Heart left ventricle (tissue), 16 donors: ENCODE measurements around the gene RFT1. TPM values are rescaled to one million over a fixed set of nuclear protein-coding genes. Genes with fewer than 3 reads are reported as not detected.

ENCODE experiments used
- ATAC-seq, 4 donors: fragments of 200-7000 bp; cut with Tn5 transposase; one replicate each; pipeline ENCODE4 v1.9.1; 2020 to 2022; ENCODE audit warnings: moderate library complexity in 4 of 4, mild to moderate bottlenecking in 3 of 4, moderate number of reproducible peaks in 1 of 4
- DNase-seq, 5 donors: peaks; one replicate each; pipeline ENCODE4 v3.0.0-alpha.2; 2020
- H3K27ac ChIP-seq, 12 donors: fragments of 200-600 bp; sonication (generic) in 4 of 12; one replicate each; pipeline versions ENCODE4 v1.5.0 to v1.8.0; 2016 to 2022; ENCODE audit warnings: mild to moderate bottlenecking in 2 of 12
- H3K27me3 ChIP-seq, 9 donors: fragments of 200-600 bp; sonication (generic) in 2 of 9; one replicate each; pipeline versions ENCODE4 v1.5.1 to v1.8.0; 2016 to 2022; ENCODE audit warnings: mild to moderate bottlenecking in 3 of 9
- H3K36me3 ChIP-seq, 9 donors: fragments of 200-600 bp; sonication (generic) in 2 of 9; one replicate each; pipeline versions ENCODE4 v1.5.0 to v1.8.0; 2018 to 2022; ENCODE audit warnings: mild to moderate bottlenecking in 2 of 9
- H3K4me1 ChIP-seq, 12 donors: fragments of 200-600 bp; sonication (generic) in 4 of 12; one replicate each; pipeline versions ENCODE4 v1.5.0 to v1.8.0; 2016 to 2022; ENCODE audit warnings: mild to moderate bottlenecking in 3 of 12
- H3K4me3 ChIP-seq, 12 donors: fragments of 200-600 bp; sonication (generic) in 4 of 12; one replicate each; pipeline versions ENCODE4 v1.5.0 to v1.8.0; 2017 to 2022; ENCODE audit warnings: mild to moderate bottlenecking in 9 of 12, moderate library complexity in 4 of 12
- H3K9me3 ChIP-seq, 12 donors: fragments of 200-600 bp; sonication (generic) in 4 of 12; one replicate each; pipeline versions ENCODE4 v1.5.0 to v1.8.0; 2016 to 2022; ENCODE audit warnings: mild to moderate bottlenecking in 1 of 12
- POLR2A ChIP-seq, 2 donors: fragments of 450-650 bp; IDR thresholded peaks; one replicate each; pipeline ENCODE4 v1.6.1; 2017; ENCODE audit warnings: antibody characterized with exemption in 2 of 2, mild to moderate bottlenecking in 2 of 2, moderate library complexity in 2 of 2
- WGBS, 4 donors: extraction: QIAGEN DNeasy Blood & Tissue Kit in 2 of 4; methylation state at CpG; one replicate each; pipeline versions ENCODE4 v1.1.5 to v1.1.7; 2013 to 2018; 5-methylcytosine and 5-hydroxymethylcytosine counted together
- intact Hi-C, 10 donors: fragments of 100-400 bp; cut with DNase I; formaldehyde crosslinking; loops; one replicate each; pipeline versions ENCODE4 v1.11.1 to v1.14.2; 2022
- polyA plus RNA-seq, 2 donors: library from polyadenylated mRNA; stranded (reverse); fragments of 200-250 nt; gene quantifications; one replicate each; pipeline ENCODE4 v1.2.3, GENCODE V29; 2013
- total RNA-seq, 9 donors: library from RNA; depleted of rRNA in 2 of 9; stranded (reverse); fragments of >200 nt in 2 of 9; fragmentation: NEBNext Ultra II Directional in 3 of 9; extraction: Animal tissue kit (Norgen Biotek cat#: 25700) in 3 of 9; gene quantifications; one replicate each; pipeline versions ENCODE4 v1.1.0 to v1.2.4, GENCODE V29; 2016 to 2023
- TF ChIP-seq, protein P1 (sequence below), 12 donors: fragments of 200-600 bp; sonication (generic) in 4 of 12; IDR thresholded peaks; one replicate each; pipeline versions ENCODE4 v1.5.0 to v1.8.0; 2018 to 2022; ENCODE audit warnings: antibody characterized with exemption in 12 of 12, mild to moderate bottlenecking in 5 of 12
- donor health status: ischemic (EF 13 %, LVEDD 7.1; RV severe dilation, severe dysfunction).
- donor health status: healthy with polysubstance abuse.
- donor health status: DM: no; HTN: yes; CAD: no.
- donor health status: DM: no; HTN: no; CAD: no.
- donor health status: ischemic (EF 25% LVEDD 6.9; RV normal size, moderate dysfunction).
- donor health status: ischemic (EF 25% LVEDD 5.7; RV mildly dilated, moderate dysfunction).
- donor health status: healthy.
- donor health status: DM: yes; HTN: yes; CAD: no.
- donor health status: ischemic (EF 35%, LVEDD 5.7; RV mildly dilated, moderate dysfunction).
- donor health status: nonischemic (EF 11% LVEDD 7.7; RV severe dilation, severe dysfunction).
- donor health status: DM: yes; HTN: yes; CAD: no.
- donor health status: PGD.
- donor health status: ischemic (EF 29% LVEDD 5.4; RV normal size, mild dysfunction).
- donor health status: nonischemic (EF 23%, LVEDD 6.1; RV moderate dilation, normal function).

The RFT1 gene
- total and polyA plus RNA-seq, 11 donors, result 5.0 to 16.2 (median 8.8) TPM

DNA sequence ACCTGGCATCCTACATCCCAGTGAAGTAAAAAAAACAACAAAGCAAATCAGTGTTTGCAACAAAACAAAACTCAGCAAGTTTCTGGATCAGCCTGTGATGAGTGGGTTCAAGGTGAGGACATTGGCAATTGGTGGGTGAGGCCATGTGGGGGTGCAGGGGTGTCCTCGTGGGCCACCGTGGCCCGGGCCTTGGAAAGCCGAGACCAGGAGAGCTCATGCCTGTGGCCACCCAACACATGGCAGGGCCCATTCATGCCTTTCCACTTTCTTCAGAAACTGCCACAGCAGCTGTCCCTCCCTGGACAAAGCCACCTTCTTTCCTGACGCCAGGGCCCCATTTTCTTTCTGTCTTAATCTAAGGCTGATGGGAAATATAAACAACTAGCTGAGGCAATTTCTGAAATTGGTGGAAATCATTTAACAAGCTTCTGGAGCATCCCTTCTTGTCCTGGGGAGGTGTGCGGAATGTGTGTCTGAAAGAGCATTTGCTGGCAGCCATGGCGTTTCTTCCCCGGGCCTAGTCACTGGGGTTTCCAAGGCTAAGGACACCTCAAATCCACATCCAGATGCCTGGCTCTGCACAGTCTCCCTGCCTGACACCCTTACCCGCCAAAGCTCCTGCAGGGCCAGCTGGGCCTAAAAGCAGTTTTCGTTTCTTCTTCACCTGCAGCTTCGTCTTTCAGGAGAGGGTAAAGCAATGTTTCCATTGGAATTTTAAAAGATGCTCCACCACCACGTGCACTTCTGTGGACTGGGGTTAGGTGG, 50.3 kb downstream of the RFT1 start:
- Histone ChIP-seq H3K9me3 (no peaks in the 10 kb centered on the region), H3K4me1 (peaks cover 0 to 17% (median 6%) of the 10 kb centered on the region in 12 donors), H3K36me3 (no peaks in the 10 kb centered on the region), H3K27me3 (no peaks in the 10 kb centered on the region), H3K4me3 (no peak overlapping the region), H3K27ac (no peak overlapping the region)
- DNase-seq (no peak), ATAC-seq (no peak)
- TF ChIP-seq, protein P1, sequence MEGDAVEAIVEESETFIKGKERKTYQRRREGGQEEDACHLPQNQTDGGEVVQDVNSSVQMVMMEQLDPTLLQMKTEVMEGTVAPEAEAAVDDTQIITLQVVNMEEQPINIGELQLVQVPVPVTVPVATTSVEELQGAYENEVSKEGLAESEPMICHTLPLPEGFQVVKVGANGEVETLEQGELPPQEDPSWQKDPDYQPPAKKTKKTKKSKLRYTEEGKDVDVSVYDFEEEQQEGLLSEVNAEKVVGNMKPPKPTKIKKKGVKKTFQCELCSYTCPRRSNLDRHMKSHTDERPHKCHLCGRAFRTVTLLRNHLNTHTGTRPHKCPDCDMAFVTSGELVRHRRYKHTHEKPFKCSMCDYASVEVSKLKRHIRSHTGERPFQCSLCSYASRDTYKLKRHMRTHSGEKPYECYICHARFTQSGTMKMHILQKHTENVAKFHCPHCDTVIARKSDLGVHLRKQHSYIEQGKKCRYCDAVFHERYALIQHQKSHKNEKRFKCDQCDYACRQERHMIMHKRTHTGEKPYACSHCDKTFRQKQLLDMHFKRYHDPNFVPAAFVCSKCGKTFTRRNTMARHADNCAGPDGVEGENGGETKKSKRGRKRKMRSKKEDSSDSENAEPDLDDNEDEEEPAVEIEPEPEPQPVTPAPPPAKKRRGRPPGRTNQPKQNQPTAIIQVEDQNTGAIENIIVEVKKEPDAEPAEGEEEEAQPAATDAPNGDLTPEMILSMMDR (IDR thresholded peaks at IDR 0.05), result no peak
- TF ChIP-seq POLR2A (IDR thresholded peaks at IDR 0.05), result no peak
- 90 to 93% (median 91%) methylated on average over 11 to 12 of the region's 12 CpGs for WGBS, 4 donors
- intact Hi-C loops, result loop anchor here in 3 of 10 donors (5.0 to 10.0 kb wide), 5 partner anchors 145 to 338 kb away; partner anchors contain the start of genes ITIH1 (in 1 of the 3) and NEK4 (in 1 of the 3)

DNA sequence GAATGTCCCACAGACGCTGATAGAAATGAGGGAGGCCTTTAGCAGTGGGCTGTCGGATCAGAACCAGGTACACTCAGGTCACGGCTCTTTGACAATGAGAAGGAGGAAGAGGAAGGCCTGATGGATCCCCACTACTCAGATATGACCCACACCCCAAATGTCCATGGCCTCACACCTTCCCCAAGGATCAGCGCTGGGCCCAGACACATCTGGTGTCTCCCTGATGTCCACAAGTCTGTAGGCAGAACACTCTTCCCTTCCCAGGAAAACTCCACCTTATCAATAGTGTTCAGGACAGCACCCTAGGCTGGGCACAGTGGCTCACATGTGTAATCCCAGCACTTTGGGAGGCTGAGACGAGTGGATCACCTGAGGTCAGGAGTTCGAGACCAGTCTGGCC, 51.1 kb downstream of the RFT1 start:
- Histone ChIP-seq H3K36me3 (no peaks in the 10 kb centered on the region), H3K27ac (no peak overlapping the region), H3K9me3 (no peaks in the 10 kb centered on the region), H3K4me3 (no peak overlapping the region), H3K27me3 (no peaks in the 10 kb centered on the region), H3K4me1 (peaks cover 0 to 12% (median 3%) of the 10 kb centered on the region in 12 donors)
- TF ChIP-seq, protein P1 (IDR thresholded peaks at IDR 0.05), result no peak
- TF ChIP-seq POLR2A (IDR thresholded peaks at IDR 0.05), result no peak
- DNase-seq, result no peak
- WGBS, 4 donors, result 88 to 98% (median 95%) methylated on average over 6 of the region's 6 CpGs
- no peak for ATAC-seq
- intact Hi-C loops, result loop anchor here in 3 of 10 donors (5.0 to 10.0 kb wide), 5 partner anchors 144 to 337 kb away; partner anchors contain the start of genes ITIH1 (in 1 of the 3) and NEK4 (in 1 of the 3)

DNA sequence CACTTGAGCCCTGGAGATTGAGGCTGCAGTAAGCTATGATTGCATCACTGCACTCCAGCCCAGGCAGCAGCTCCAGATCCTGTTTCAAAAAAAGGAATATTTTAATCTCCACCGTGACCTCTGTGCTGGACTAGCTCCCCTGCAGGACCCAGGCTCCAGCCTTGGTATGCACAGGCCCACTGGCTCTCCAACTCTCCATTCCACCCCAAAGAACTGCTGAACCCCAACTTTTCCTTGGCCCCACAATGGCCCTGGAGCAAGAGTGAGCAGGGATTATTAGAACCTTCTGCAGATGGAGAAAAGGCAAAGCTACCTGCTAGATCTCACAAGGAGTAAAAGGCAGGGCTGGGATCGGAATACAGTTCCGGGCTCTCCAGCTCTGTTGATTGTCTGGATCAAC, 51.6 kb downstream of the RFT1 start:
- no peak for DNase-seq
- Histone ChIP-seq H3K27me3 (no peaks in the 10 kb centered on the region), H3K4me3 (no peak overlapping the region), H3K27ac (no peak overlapping the region), H3K9me3 (no peaks in the 10 kb centered on the region), H3K4me1 (peaks cover 0 to 7% (median 3%) of the 10 kb centered on the region in 12 donors), H3K36me3 (no peaks in the 10 kb centered on the region)
- no peak for ATAC-seq
- intact Hi-C loops, result loop anchor here in 3 of 10 donors (5.0 to 10.0 kb wide), 5 partner anchors 144 to 336 kb away; partner anchors contain the start of genes ITIH1 (in 1 of the 3) and NEK4 (in 1 of the 3)
- no peak for TF ChIP-seq POLR2A (IDR thresholded peaks at IDR 0.05)
- TF ChIP-seq, protein P1 (IDR thresholded peaks at IDR 0.05), result no peak
- 90 to 96% (median 94%) methylated on average over 3 of the region's 3 CpGs for WGBS, 4 donors

DNA sequence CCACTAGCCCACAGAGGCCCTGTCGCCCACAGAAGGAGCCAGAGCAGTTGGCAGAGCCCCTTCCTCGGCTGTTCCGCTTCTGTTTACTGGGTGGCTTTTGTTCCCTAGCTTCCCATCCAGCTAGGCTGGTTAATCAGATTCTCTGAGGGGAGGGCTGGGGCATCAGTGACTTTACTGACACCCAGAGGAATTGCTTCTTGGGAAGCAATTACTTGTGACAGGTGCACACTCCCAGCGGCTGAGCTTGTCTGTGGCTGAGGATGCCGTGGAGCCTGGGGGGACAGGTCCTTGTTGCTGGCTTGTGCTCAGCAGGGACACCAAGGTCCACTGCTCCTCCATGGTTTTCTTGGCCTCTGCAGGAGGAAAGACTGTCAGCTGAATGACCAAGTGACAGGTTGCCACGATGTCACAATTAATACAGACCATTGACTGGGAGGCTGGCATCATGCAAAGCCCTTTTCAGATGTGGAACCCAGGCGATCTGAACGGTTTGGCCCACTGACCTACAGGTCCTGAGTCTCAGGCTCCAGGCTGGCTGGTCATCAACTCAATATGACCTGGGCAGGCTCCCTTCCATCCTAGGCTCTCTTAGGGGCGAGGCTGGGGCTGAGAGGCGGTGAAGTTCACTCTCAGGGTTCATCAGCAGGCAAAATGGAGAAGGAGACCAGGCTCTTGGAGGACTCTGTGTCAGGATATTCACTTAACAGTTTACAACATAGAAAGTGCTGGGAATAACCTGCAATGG, 52.6 kb downstream of the RFT1 start:
- intact Hi-C loops, result loop anchor here in 3 of 10 donors (5.0 to 10.0 kb wide), 5 partner anchors 143 to 335 kb away; partner anchors contain the start of genes ITIH1 (in 1 of the 3) and NEK4 (in 1 of the 3)
- 91 to 99% (median 93%) methylated on average over 8 to 10 of the region's 10 CpGs for WGBS, 4 donors
- Histone ChIP-seq H3K4me1 (peaks cover 0 to 9% (median 3%) of the 10 kb centered on the region in 12 donors), H3K36me3 (no peaks in the 10 kb centered on the region), H3K4me3 (no peak overlapping the region), H3K9me3 (no peaks in the 10 kb centered on the region), H3K27me3 (no peaks in the 10 kb centered on the region), H3K27ac (no peak overlapping the region)
- DNase-seq, result no peak
- TF ChIP-seq, protein P1 (IDR thresholded peaks at IDR 0.05), result no peak
- no peak for TF ChIP-seq POLR2A (IDR thresholded peaks at IDR 0.05)
- ATAC-seq, result no peak
